NCI-H146 (cell line): ENCODE data around the gene CD3G.
A peak's percentile ranks its signal among the peaks of the same experiment; 100 is the strongest.
"Not testable (repeated sequence)": the region's sequence is repeated elsewhere in the genome, so short reads cannot be mapped to it uniquely, and the experiment has no call there.

Source experiments
- DNase-seq: peaks from one replicate; lab custom pipeline; 2025; lab: John Stamatoyannopoulos, UW

The CD3G gene

GRCh38 chr11:118379497-118379896 lies 35.4 kb downstream of the CD3G start:
- no peak for DNase-seq

DNA sequence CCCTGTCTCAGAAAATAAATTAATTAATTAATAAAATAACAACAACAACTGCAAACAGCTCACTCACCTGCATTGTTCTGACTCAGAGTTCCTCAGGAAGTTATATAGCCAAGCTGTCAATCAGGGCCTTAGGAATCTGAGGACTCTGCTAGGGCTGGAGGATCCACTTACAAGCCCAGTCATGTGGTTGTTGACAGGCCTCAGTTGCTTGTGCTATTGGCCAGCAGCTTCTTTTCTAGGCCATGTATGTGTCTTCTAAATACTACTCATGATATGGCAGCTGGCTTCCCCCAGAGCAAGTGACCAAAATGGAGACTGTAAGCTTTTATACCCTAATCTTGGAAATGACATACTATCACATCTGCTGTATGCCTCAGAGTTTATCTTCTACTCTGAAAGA lies 36.4 kb downstream of the CD3G start:
- no peak for DNase-seq

GRCh38 chr11:118382954-118383353 lies 38.8 kb downstream of the CD3G start:
- DNase-seq: no peak

- DNase-seq: no peak
Observed at GRCh38 chr11:118383657-118384056, 39.5 kb downstream of the CD3G start.

GRCh38 chr11:118396097-118396501 lies 52.0 kb downstream of the CD3G start:
- no peak for DNase-seq

DNA sequence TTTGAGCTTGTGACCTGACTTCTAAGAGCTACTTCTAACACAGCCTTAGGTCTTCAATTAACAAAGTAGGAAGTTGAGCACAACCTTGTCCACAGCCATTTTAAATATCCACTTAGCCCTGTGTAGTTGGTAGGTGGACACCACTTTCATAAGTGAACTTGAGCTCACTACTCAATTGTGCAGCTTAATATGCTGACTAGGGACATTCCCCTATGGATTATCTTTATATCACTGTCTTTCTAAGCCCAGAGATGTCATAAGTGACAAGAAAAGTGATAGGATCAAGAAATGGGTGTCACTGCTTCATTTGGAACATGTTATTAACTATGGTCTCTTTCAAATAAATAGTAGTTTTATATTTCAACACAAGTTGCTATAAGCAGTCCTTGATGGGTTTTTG lies 53.3 kb downstream of the CD3G start:
- DNase-seq: no peak

GRCh38 chr11:118398791-118399559 lies 54.8 kb downstream of the CD3G start:
- DNase-seq: no peak

DNA sequence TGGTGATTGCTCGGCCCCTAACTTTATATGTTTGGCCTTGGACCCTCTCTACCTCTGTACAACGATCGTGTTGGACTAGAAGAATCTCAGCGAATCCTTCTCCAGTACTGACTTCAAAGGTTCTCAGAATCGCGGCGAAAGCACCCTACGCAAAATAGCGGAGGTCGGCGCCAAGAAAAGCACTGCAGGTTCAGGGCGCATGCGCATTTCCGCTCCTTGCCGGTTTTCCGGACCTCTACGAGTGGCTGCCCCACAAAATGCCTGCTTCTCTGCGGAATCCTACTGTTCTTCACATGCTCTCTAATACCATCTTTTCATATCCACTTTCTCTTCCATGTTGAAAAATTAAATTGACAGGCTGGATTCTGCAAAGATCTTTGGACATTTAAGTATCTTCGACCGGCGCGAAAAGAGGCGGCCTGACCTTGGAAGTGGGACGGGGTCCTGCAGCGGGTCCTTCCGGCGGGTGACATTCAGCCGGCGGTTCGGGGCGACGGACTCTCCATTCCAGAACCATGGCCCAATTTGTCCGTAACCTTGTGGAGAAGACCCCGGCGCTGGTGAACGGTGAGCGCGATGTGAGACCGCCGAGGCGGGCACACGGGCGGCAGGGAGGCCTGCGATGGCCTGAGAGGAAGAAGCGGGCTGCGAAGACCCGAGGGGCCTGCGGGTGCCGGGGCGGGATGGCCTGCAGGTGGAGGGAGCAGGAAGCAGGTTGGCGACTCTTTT lies 57.2 kb downstream of the CD3G start, which contains the start of gene ATP5MG:
TSS of gene ATP5MG (plus strand) at position 456 of the 729 bp plus-strand sequence. CDS start at position 516, 60 bp downstream.
- DNase-seq: peak; percentile 93

DNA sequence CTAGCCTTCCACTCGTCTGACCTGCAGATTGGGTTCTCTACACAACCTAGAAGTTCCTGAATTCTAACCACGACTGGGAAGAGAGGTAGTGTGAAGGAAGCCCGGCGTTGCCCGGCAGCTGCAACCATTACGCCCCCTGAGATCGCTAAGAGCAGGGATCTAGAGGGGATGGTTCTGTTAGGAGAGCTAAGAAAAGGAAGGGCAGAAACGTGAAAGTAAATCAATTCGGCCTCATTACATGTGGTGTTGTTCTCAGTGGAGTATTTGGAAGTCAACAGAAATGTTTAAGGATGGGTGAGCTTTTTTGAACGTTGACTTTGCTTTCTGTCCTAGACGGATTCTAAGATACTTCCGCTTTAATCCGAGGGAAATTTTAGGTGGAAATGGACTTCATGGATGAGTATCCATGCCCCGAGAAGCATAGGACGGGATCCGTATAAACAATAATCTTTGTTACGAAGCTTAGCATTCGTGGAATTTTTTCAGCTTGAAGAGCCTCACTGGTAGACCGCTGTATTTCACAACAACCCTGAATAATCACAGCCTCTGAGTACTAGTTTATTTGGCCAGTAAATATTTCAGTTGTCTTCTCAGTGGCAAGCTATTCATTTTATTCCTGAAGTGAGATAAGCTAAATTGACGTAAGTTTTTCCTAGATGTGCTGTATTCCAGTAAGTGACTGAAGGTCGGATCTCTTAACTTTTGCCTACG lies 57.9 kb downstream of the CD3G start:
- no peak for DNase-seq

GRCh38 chr11:118402594-118402993 lies 58.5 kb downstream of the CD3G start:
- not testable (repeated sequence) for DNase-seq
